Measurements from ENCODE around the gene KIAA0319L.

GRCh38 chr1:35407743-35408142 is 149.5 kb downstream of the KIAA0319L start:
- TF ChIP-seq CTCF (IDR thresholded peaks at IDR 0.05), result no peak
- TF ChIP-seq POLR2AphosphoS5 (IDR thresholded peaks at IDR 0.05; ENCODE audit: low read depth, low read length), result no peak
- TF ChIP-seq REST (IDR thresholded peaks at IDR 0.05; ENCODE audit: insufficient read depth in 1 of 2, low read depth in 2 of 2, low read length in 1 of 2), result no peak
- no peak for TF ChIP-seq SIN3A (IDR thresholded peaks at IDR 0.05; ENCODE audit: borderline replicate concordance, insufficient read depth, low read depth, low read length)
- no peak for TF ChIP-seq TCF7L2 (IDR thresholded peaks at IDR 0.05; ENCODE audit: low read depth, low read length)

Measured in Panc1 (cell line).